Osteocyte (in vitro differentiated cells): Measurements from ENCODE around the gene CDC42EP4. TPM values are rescaled to one million over a fixed set of nuclear protein-coding genes. Genes with fewer than 3 reads are reported as not detected.
A peak's percentile ranks its signal among the peaks of the same experiment; 100 is the strongest.

Experiments
- DNase-seq: peaks from one replicate; pipeline ENCODE4 v3.0.0; 2021; ENCODE audit warnings: mixed read lengths; ENCODE audit not compliant: unreplicated experiment; ENCODE audit errors: extremely low spot score
- H3K27ac Mint-ChIP-seq: one replicate; pipeline ENCODE4 v1.8.0; 2021; ENCODE audit warnings: mild to moderate bottlenecking, mixed read lengths; ENCODE audit not compliant: unreplicated experiment
- H3K27me3 Mint-ChIP-seq: one replicate; pipeline ENCODE4 v1.8.0; 2021; ENCODE audit warnings: mixed read lengths; ENCODE audit not compliant: unreplicated experiment
- H3K36me3 Mint-ChIP-seq: one replicate; pipeline ENCODE4 v1.8.0; 2021; ENCODE audit warnings: mixed read lengths; ENCODE audit not compliant: unreplicated experiment
- H3K4me1 Mint-ChIP-seq: one replicate; pipeline ENCODE4 v1.8.0; 2021; ENCODE audit warnings: mixed read lengths; ENCODE audit not compliant: unreplicated experiment
- H3K4me3 Mint-ChIP-seq: one replicate; pipeline ENCODE4 v1.8.0; 2021; ENCODE audit warnings: mild to moderate bottlenecking, moderate library complexity, mixed read lengths; ENCODE audit not compliant: unreplicated experiment
- H3K9me3 Mint-ChIP-seq: one replicate; pipeline ENCODE4 v1.8.0; 2021; ENCODE audit warnings: mixed read lengths; ENCODE audit not compliant: unreplicated experiment
- CTCF ChIP-seq: fragments of 200-600 bp; sonication (generic); IDR thresholded peaks from 2 replicates; pipeline ENCODE4 v1.5.0; 2021; ENCODE audit warnings: antibody characterized with exemption, mild to moderate bottlenecking, moderate library complexity
- total RNA-seq: library from RNA; stranded (reverse); gene quantifications from 2 replicates; pipeline ENCODE4 v1.2.1, GENCODE V29; 2021

CDC42EP4 gene
- total RNA-seq, 1 donor from 2014 or later, result 32.0 TPM

DNA sequence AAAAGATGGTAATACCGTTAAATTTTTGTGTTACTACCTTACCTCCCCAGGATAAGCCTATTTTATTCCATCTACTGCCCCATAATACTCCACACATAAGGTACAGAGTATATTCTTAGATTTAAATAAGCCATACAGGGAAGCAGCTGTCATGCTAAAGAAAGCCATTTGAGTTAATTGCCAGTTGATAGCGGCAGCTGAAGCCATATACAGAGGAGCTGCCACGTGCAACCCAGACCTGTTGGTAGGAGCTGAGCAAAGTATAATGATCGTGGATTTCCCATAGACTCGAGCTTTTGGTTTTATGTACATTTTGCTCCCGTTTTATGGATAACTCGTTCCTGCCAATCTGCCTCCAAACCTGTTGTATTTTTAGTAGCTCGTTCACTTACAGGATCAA is 62.1 kb downstream of the CDC42EP4 start:
- no peak overlapping the region for H3K27ac Mint-ChIP-seq
- DNase-seq, result no peak
- H3K27me3 Mint-ChIP-seq, result no peaks in the 10 kb centered on the region

DNA sequence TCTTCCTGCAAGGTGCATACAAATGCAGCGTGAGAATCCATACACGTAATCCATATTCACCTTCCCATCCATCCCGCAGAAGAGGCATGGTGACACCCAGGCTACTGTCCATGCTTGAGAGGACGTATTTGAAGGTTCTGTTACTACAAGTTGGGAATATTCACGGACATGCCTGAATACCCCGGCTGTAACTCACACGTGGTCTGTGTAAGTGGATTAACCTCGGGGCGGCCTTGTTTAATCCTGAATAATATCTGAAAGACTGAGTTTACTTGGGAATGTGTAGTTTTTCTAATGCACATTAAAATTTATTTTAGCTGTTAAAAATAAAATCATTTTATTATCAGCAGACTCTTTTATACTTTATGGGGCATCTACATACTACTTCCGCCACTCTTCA is 63.3 kb downstream of the CDC42EP4 start:
- no peaks in the 10 kb centered on the region for H3K4me1 Mint-ChIP-seq
- H3K36me3 Mint-ChIP-seq, result peaks cover 21% of the 10 kb centered on the region
- H3K9me3 Mint-ChIP-seq, result no peaks in the 10 kb centered on the region
- no peak for TF ChIP-seq CTCF
- H3K4me3 Mint-ChIP-seq, result no peak overlapping the region
- H3K27ac Mint-ChIP-seq, result no peak overlapping the region
- no peaks in the 10 kb centered on the region for H3K27me3 Mint-ChIP-seq
- no peak for DNase-seq

More for the DNA sequence above, 62.1 kb downstream of the CDC42EP4 start:
- peaks cover 18% of the 10 kb centered on the region for H3K36me3 Mint-ChIP-seq
- TF ChIP-seq CTCF, result no peak
- H3K4me1 Mint-ChIP-seq, result no peaks in the 10 kb centered on the region
- no peaks in the 10 kb centered on the region for H3K9me3 Mint-ChIP-seq
- no peak overlapping the region for H3K4me3 Mint-ChIP-seq

DNA sequence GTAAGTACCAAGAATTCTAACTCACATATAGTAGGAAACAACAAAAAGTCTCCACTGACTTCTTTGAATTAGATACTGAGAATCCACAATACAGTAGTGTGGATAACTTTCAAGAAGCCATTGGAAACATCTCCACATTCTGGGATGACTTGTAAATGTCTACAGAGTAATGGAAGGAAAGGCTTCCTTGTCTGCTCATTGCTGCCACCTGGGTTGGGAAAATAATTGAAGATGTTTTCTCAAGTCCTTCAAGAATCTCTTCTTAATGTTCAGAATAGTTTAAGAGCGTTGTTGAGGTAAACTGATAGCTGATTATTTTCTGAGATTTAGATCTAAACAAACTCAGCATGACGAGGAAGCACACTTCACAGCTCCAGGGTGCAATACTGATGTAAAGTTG is 64.1 kb downstream of the CDC42EP4 start:
- H3K9me3 Mint-ChIP-seq, result no peaks in the 10 kb centered on the region

GRCh38 chr17:73240561-73240960 is 71.2 kb downstream of the CDC42EP4 start:
- Mint-ChIP-seq H3K36me3 (peaks cover 39% of the 10 kb centered on the region), H3K4me3 (no peak overlapping the region), H3K27me3 (no peaks in the 10 kb centered on the region), H3K27ac (no peak overlapping the region), H3K4me1 (peaks cover 13% of the 10 kb centered on the region), H3K9me3 (no peaks in the 10 kb centered on the region)
- no peak for DNase-seq
- no peak for TF ChIP-seq CTCF

More for the DNA sequence above, 64.1 kb downstream of the CDC42EP4 start:
- TF ChIP-seq CTCF, result peak; percentile 36
- no peak overlapping the region for H3K4me3 Mint-ChIP-seq
- no peaks in the 10 kb centered on the region for H3K4me1 Mint-ChIP-seq
- DNase-seq, result no peak
- peaks cover 21% of the 10 kb centered on the region for H3K36me3 Mint-ChIP-seq
- H3K27ac Mint-ChIP-seq, result no peak overlapping the region
- no peaks in the 10 kb centered on the region for H3K27me3 Mint-ChIP-seq

GRCh38 chr17:73237714-73238113 is 74.1 kb downstream of the CDC42EP4 start:
- no peaks in the 10 kb centered on the region for H3K9me3 Mint-ChIP-seq
- no peak overlapping the region for H3K27ac Mint-ChIP-seq
- peaks cover 25% of the 10 kb centered on the region for H3K4me1 Mint-ChIP-seq
- H3K27me3 Mint-ChIP-seq, result no peaks in the 10 kb centered on the region
- H3K4me3 Mint-ChIP-seq, result no peak overlapping the region
- peaks cover 38% of the 10 kb centered on the region for H3K36me3 Mint-ChIP-seq
- no peak for DNase-seq
- no peak for TF ChIP-seq CTCF
